Testis (tissue), 3 donors: Measurements from ENCODE around the gene KCNJ5. TPM values are rescaled to one million over a fixed set of nuclear protein-coding genes. Genes with fewer than 3 reads are reported as not detected.
A peak's percentile ranks its signal among the peaks of the same experiment; 100 is the strongest.

Source experiments
- DNase-seq: peaks from one replicate; pipeline ENCODE4 v3.0.0-alpha.2; 2019
- H3K27ac ChIP-seq, 2 donors: fragments of 200-600 bp; sonication (generic); one replicate each; pipeline ENCODE4 v1.5.1; 2019
- H3K27me3 ChIP-seq: fragments of 200-600 bp; sonication (generic); one replicate; pipeline ENCODE4 v1.5.1; 2019
- H3K36me3 ChIP-seq: fragments of 200-600 bp; sonication (generic); one replicate; pipeline ENCODE4 v1.5.1; 2017; ENCODE audit warnings: low read depth; ENCODE audit errors: missing control alignments
- H3K4me1 ChIP-seq: fragments of 200-600 bp; sonication (generic); one replicate; pipeline ENCODE4 v1.5.1; 2019
- H3K4me3 ChIP-seq, 2 donors: fragments of 200-600 bp; sonication (generic); one replicate each; pipeline ENCODE4 v1.5.1; 2017 to 2019
- H3K9me3 ChIP-seq: fragments of 200-600 bp; sonication (generic); one replicate; pipeline ENCODE4 v1.5.1; 2017
- POLR2A ChIP-seq: fragments of 450-650 bp; IDR thresholded peaks from one replicate; pipeline ENCODE4 v1.6.1; 2017; ENCODE audit warnings: antibody characterized with exemption, mild to moderate bottlenecking, moderate library complexity
- WGBS, 2 donors: methylation state at CpG; one replicate each; pipeline ENCODE4 v1.1.5; 2018; 5-methylcytosine and 5-hydroxymethylcytosine counted together
- intact Hi-C: fragments of 100-400 bp; cut with DNase I; formaldehyde crosslinking; loops from one replicate; pipeline ENCODE4 v1.15.1; 2023; ENCODE audit warnings: low total_unique reads
- polyA plus RNA-seq: library from polyadenylated mRNA; stranded (reverse); fragments of 350-450 nt; fragmentation: Illumina TruSeq; extraction: RNeasy Lipid Tissue Mini Kit (QIAGEN cat#74804); gene quantifications from one replicate; pipeline ENCODE4 v1.2.3, GENCODE V29; 2014; ENCODE audit warnings: low read depth, low replicate concordance; ENCODE audit not compliant: insufficient read depth
- total RNA-seq, 2 donors: library from RNA; depleted of rRNA; stranded (reverse); fragments of >200 nt; gene quantifications; one replicate each; pipeline ENCODE4 v1.2.3, GENCODE V29; 2016
- TF ChIP-seq, protein P1 (sequence below), 3 experiments: fragments of 450-650 bp in 2 of 3; fragments of 200-600 bp in 1 of 3; sonication (generic) in 1 of 3; IDR thresholded peaks; one replicate each; pipeline ENCODE4 v1.5.1; 2016 to 2019; ENCODE audit warnings: antibody characterized with exemption in 3 of 3, mild to moderate bottlenecking in 2 of 3, moderate library complexity in 1 of 3

The KCNJ5 gene
- total and polyA plus RNA-seq, 3 donors from 2014 or later, result 0.55 to 2.1 (median 1.5) TPM

DNA sequence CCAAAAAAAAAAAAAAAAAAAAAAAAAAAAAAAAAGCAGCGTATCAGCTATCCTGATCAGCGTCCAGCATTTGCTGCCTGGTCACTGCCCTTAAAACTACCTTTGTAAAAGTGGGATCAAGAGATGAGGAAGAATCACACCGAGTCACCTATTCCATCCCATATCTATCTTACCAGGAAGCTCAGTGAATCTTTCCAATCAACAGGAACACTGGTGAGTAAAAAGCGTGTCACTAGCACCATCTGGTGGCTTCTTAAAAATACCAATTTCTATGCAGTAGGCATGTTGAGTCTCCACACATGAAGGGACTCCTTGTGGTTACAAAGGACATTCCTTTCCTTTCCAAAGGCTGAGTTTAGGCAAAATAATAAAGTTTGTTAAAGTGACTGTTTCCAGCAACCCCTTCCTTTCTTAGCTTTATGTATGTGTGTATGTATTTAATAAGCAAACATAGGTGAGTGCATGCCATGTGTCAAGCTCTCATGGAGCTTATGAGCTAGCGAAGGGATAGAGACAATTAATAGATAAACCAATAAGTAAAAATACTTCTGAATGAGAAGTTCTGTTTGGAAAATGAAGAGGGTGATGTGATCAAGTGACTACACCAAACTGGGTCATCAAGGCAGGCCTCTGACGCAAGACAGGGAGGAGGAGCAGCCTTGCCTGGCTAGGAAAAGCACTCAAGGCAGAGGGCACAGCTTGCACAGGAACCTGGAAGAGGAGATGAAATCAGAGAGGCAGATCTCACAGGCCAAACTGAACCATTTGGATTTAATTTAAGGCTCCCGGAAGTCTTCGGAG is 65.4 kb downstream of the KCNJ5 start:
- no peak overlapping the region for H3K4me3 ChIP-seq
- no peak overlapping the region for H3K27ac ChIP-seq
- no peaks in the 10 kb centered on the region for H3K4me1 ChIP-seq
- WGBS, 2 donors, result 59 to 62% methylated on average over 8 of the region's 8 CpGs
- H3K36me3 ChIP-seq, result no peaks in the 10 kb centered on the region
- no peaks in the 10 kb centered on the region for H3K9me3 ChIP-seq
- peak; percentile 47 for DNase-seq
- intact Hi-C loops, result no loop called here
- TF ChIP-seq POLR2A, result no peak
- TF ChIP-seq, protein P1, sequence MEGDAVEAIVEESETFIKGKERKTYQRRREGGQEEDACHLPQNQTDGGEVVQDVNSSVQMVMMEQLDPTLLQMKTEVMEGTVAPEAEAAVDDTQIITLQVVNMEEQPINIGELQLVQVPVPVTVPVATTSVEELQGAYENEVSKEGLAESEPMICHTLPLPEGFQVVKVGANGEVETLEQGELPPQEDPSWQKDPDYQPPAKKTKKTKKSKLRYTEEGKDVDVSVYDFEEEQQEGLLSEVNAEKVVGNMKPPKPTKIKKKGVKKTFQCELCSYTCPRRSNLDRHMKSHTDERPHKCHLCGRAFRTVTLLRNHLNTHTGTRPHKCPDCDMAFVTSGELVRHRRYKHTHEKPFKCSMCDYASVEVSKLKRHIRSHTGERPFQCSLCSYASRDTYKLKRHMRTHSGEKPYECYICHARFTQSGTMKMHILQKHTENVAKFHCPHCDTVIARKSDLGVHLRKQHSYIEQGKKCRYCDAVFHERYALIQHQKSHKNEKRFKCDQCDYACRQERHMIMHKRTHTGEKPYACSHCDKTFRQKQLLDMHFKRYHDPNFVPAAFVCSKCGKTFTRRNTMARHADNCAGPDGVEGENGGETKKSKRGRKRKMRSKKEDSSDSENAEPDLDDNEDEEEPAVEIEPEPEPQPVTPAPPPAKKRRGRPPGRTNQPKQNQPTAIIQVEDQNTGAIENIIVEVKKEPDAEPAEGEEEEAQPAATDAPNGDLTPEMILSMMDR (IDR thresholded peaks at IDR 0.05), result peak; percentile 64 to 74 (median 70)
- no peaks in the 10 kb centered on the region for H3K27me3 ChIP-seq

DNA sequence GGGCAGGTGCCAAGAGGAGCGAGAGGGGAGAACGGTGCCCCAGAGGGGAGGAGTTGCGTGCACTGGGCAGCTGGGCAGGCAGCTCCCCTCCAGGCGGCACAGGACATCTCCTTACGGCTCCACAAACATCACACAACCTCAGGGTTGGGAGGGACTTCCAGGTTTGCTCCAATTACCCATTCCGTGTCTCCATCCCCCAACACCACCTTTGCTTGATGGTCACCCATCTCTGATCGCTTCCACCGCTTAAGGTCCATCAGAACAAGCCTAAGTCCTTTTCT is 66.0 kb downstream of the KCNJ5 start:
- Histone ChIP-seq H3K4me3 (no peak overlapping the region), H3K36me3 (no peaks in the 10 kb centered on the region), H3K27ac (no peak overlapping the region), H3K9me3 (no peaks in the 10 kb centered on the region), H3K27me3 (no peaks in the 10 kb centered on the region), H3K4me1 (no peaks in the 10 kb centered on the region)
- intact Hi-C loops, result no loop called here
- 83 to 90% methylated on average over 7 to 8 of the region's 8 CpGs for WGBS, 2 donors
- no peak for DNase-seq
- TF ChIP-seq, protein P1 (IDR thresholded peaks at IDR 0.05), result no peak
- no peak for TF ChIP-seq POLR2A

DNA sequence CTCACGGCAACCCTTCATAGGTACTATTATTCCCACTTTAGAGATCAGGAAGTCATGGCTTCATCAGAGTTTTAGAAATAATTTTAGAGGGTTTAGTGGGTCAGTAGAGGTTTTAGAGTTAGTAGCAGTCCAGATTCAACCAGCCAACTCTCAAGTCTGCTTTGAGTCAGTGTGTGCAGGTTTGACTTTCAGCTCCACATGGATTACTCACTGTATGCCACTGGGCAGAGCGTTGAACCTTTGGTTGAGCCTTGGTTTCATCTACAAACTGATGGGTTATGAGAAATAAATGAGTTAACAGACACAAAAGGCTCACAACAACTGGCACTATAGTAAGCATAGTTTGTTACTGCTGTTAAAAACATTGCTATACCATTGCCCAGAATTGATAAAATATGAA is 70.5 kb downstream of the KCNJ5 start:
- DNase-seq, result no peak
- no peak overlapping the region for H3K4me3 ChIP-seq
- 92 to 97% methylated on average over 2 of the region's 2 CpGs for whole genome bisulfite sequencing, 2 donors
- TF ChIP-seq POLR2A, result no peak
- TF ChIP-seq, protein P1 (IDR thresholded peaks at IDR 0.05), result no peak
- no peak overlapping the region for H3K27ac ChIP-seq
- no peaks in the 10 kb centered on the region for H3K36me3 ChIP-seq
- H3K27me3 ChIP-seq, result no peaks in the 10 kb centered on the region
- no peaks in the 10 kb centered on the region for H3K9me3 ChIP-seq
- no peaks in the 10 kb centered on the region for H3K4me1 ChIP-seq
- intact Hi-C loops, result no loop called here

DNA sequence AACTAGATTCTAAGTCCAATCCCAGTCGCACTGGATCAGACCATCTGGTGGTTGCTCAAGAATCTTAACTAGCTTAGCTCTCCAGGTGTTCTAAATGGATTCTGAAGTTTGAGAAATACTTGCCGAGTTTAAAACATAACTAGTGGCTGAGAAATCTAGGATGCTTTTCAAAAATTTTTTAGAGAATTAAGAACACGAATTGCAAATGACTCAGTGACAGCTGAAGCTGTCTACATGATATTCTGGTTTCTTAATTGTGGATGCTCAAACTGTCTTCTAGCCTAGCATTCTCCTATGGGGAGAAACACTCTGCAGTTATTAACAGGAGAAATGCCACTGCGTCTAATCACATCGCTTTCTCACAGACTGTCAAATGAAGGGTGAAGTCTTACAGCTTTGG is 71.7 kb downstream of the KCNJ5 start:
- intact Hi-C loops, result no loop called here
- no peak for DNase-seq
- H3K36me3 ChIP-seq, result no peaks in the 10 kb centered on the region
- no peak overlapping the region for H3K4me3 ChIP-seq
- no peak for TF ChIP-seq POLR2A
- TF ChIP-seq, protein P1 (IDR thresholded peaks at IDR 0.05), result no peak
- no peaks in the 10 kb centered on the region for H3K4me1 ChIP-seq
- no peaks in the 10 kb centered on the region for H3K9me3 ChIP-seq
- H3K27me3 ChIP-seq, result no peaks in the 10 kb centered on the region
- WGBS, 2 donors, result 90 to 93% methylated on average over 5 of the region's 5 CpGs
- no peak overlapping the region for H3K27ac ChIP-seq

DNA sequence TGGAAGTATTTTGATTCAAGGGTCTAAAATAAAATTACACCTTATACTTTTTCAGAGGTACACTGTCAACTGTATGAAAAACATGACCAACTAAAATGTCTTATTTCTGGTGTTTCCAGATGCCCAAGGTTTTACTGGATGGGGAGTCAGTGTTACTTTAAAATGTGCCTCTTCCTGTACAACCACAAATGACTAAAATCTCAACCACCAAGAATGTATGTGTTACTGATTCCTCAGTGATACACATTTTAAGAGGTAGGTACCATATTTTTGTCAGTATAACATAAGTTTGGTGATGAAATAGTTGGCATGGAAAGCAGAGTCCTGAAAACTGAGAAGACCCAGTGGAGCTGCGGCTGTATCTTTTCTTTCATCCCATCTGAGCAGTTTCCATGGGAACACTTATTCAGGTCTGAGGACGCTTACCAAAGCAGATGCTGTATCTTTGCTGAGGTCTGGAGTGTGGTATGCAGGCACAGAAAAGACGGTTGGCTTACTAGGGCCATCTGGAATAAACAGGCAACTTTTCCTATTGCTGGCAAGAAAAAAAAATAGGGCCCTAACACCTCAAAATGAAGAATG is 72.7 kb downstream of the KCNJ5 start:
- 80 to 86% methylated on average over 3 of the region's 3 CpGs for WGBS, 2 donors
- Histone ChIP-seq H3K36me3 (no peaks in the 10 kb centered on the region), H3K4me1 (no peaks in the 10 kb centered on the region), H3K27ac (no peak overlapping the region), H3K4me3 (no peak overlapping the region), H3K27me3 (no peaks in the 10 kb centered on the region), H3K9me3 (no peaks in the 10 kb centered on the region)
- intact Hi-C loops, result no loop called here
- no peak for DNase-seq
- no peak for TF ChIP-seq POLR2A
- TF ChIP-seq, protein P1 (IDR thresholded peaks at IDR 0.05), result no peak
